Femur (tissue), 1 donor: Measurements from ENCODE around the gene GPR62.

ENCODE experiments used
- DNase-seq: peaks from one replicate; pipeline ENCODE4 v3.0.0-alpha.2; 2017

The GPR62 gene

GRCh38 chr3:51994530-51994929 is 39.3 kb downstream of the GPR62 start:
- no peak for DNase-seq

GRCh38 chr3:51995346-51996163 is 40.4 kb downstream of the GPR62 start, which contains the start of gene RPL29:
RPL29 (minus strand) TSS chr3:51995895; CDS start chr3:51995461, 434 bp downstream.
- DNase-seq = peak; percentile 97

GRCh38 chr3:51997172-51997571 is 42.0 kb downstream of the GPR62 start:
- DNase-seq = no peak

GRCh38 chr3:51997935-51998596 is 42.9 kb downstream of the GPR62 start:
- DNase-seq = no peak

GRCh38 chr3:51998774-51999173 is 43.6 kb downstream of the GPR62 start:
- DNase-seq = no peak

- no peak for DNase-seq
Measured at GRCh38 chr3:51999846-52000245, 44.7 kb downstream of the GPR62 start.

- peak; percentile 86 for DNase-seq
Measured at GRCh38 chr3:52001443-52001974, 46.3 kb downstream of the GPR62 start.

GRCh38 chr3:52002748-52003147 is 47.6 kb downstream of the GPR62 start:
- DNase-seq = no peak

GRCh38 chr3:52004163-52004787 is 49.1 kb downstream of the GPR62 start:
- DNase-seq = peak; percentile 87

- no peak for DNase-seq
Measured at GRCh38 chr3:52004906-52005395, 49.8 kb downstream of the GPR62 start.

GRCh38 chr3:52005571-52005986 is 50.4 kb downstream of the GPR62 start:
- DNase-seq = peak; percentile 82

GRCh38 chr3:52006017-52006819 is 51.0 kb downstream of the GPR62 start:
- DNase-seq = no peak

GRCh38 chr3:52006820-52007133 is 51.6 kb downstream of the GPR62 start:
- DNase-seq = no peak
